ENCODE data around the gene MARCHF10.

DNA sequence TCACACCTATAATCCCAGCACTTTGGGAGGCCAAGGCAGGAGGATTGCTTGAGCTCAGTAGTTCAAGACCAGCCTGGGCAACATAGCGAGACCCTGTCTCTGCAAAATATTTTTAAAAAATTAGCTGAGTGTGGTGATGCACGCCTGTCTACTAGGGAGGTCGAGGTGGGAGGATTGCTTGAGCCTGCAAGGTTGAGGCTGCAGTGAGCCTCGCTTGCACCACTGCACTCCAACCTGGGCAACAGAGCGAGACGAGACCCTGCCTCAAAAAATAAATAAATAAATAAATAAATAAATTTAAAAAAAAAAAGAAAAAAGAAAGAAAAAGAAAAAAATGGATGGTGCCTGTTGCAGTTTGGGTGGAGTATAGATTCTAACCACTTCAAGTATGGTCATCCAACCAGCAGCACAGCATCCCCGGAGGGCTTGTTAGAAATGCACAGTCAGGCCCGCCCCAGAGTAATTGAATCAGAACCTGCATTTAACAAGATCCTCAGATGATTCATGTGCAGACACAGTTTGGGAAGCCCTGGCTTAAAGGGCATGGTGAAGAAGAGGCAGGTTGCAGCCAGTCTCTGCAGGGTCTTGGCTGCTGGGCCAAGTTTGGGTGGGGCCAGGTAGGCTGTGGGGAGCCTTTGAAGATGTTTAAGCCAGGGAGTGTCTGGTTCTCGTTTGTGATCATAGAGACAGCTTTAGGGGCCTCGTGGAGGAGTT, 139.9 kb downstream of the MARCHF10 start:
- TF ChIP-seq POLR2AphosphoS5 (IDR thresholded peaks at IDR 0.05): no peak
- TF ChIP-seq, protein P1, sequence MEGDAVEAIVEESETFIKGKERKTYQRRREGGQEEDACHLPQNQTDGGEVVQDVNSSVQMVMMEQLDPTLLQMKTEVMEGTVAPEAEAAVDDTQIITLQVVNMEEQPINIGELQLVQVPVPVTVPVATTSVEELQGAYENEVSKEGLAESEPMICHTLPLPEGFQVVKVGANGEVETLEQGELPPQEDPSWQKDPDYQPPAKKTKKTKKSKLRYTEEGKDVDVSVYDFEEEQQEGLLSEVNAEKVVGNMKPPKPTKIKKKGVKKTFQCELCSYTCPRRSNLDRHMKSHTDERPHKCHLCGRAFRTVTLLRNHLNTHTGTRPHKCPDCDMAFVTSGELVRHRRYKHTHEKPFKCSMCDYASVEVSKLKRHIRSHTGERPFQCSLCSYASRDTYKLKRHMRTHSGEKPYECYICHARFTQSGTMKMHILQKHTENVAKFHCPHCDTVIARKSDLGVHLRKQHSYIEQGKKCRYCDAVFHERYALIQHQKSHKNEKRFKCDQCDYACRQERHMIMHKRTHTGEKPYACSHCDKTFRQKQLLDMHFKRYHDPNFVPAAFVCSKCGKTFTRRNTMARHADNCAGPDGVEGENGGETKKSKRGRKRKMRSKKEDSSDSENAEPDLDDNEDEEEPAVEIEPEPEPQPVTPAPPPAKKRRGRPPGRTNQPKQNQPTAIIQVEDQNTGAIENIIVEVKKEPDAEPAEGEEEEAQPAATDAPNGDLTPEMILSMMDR (IDR thresholded peaks at IDR 0.05): no peak
- TF ChIP-seq POLR2A (IDR thresholded peaks at IDR 0.05): no peak
